Activated gamma-delta T cell (primary cell): ENCODE data around the gene ORC4.

Experiments
- DNase-seq: peaks from one replicate; lab custom pipeline; 2025; lab: John Stamatoyannopoulos, UW
- total RNA-seq, 2 donors: gene quantifications; one replicate each; lab custom pipeline; 2026; lab: John Stamatoyannopoulos, UW

The ORC4 gene
- total RNA-seq: 46.7 to 53.8 reads per million in 2 donors

DNA sequence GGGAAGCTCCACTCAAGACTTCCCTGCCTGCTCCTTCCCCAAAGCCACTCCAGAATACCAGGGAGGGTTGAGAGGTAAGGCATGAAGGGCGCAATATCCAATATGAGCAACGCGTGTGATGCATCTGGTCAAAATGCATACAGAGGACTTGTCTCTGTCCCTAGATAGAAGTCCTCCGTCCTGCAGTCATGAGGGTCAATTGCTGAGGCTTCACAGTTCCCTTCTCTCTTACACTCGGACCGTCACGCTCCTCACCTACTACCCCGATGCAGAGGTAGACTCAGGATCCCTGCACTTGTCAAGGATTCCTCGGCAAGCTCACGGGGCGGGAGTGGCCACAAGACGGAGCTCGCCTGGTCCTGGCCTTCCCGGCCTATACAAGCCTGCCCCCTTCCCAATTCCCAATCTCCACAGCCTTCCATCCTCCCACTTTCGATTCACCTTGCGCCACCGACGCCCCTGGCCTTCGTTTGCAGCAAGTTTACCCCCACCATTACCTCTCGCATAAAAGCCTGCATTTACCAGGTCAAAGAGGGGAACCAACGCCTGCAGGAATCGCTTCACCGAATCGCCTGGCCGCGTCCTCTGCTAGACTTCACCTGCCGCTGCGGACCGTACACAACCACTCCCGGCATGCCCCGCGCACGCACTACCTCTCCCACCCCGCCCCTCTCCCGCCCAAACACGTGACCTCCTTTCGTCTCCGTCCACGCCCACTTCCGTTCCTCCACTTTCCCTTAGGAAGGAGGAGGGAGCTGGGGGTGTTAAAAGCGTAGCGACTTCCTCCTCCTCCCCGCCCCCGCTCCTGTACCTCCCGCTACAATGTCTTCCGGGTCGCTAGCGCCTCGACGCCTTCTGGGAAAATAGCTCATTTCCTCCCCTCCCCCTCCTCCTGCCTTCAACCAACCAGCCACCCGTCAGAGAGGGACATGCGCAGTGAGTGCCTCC is at the start of gene ORC4:
ORC4 (minus strand) TSS at position 627 of the 948 bp plus-strand sequence. CDS start 44,779 bp downstream, outside the sequence.
- peak; percentile 77 for DNase-seq

DNA sequence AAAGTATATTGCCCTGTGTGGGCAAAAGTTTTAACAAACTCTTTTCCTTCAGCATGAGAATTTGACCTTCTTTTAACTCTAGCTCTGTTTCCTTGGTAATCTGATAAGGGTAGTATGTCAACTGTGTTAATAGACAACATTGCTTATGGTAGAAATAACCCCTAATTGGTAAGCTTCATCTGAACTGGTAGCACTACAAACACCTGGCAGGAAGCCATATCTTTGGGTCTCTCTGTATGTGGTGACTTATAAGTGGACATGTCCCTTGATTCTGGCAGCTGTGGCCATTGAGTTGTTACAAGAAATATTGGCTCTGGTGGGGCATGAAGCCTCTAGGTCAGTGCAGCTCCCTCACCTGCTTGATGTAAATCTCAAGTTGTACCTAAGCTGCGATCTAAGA is 47.3 kb upstream of the ORC4 start:
- DNase-seq: no peak

DNA sequence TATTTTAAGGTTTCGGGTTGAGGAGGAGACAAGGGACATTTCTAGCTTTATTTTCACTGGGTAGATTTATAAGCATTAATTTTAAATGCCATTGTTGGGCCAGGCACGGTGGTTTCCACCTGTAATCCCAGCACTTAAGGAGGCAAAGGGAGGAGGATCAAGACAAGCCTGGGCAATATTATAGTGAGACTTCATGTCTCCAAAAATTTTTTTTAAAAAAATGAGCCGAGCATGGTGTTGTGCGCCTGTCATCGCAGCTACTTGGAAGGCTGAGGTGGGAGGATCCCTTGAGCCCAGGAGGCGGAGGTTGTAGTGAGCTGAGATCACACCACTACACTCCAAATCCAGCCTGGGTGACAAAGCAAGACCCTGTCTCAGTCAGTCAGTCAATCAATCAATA is 45.4 kb upstream of the ORC4 start:
- DNase-seq: no peak

DNA sequence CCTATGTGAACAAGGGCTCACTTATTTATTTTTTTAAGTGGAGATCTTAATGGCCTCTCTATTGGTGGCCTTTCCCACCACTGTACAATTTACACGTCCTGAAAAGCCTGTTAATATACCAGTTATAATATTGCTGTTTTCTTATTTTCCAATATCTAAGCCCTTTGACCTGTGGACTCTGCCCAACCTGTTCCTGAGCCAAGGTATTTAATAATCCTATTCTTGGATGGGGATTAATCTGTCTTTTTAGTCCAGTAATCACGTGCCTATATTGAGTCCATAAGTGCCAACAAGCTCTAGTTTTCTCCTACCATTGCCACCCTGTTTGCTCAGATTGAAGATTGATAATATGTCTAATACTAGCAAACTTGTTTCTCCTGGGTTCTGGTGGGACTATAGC is 43.1 kb upstream of the ORC4 start:
- DNase-seq: no peak

DNA sequence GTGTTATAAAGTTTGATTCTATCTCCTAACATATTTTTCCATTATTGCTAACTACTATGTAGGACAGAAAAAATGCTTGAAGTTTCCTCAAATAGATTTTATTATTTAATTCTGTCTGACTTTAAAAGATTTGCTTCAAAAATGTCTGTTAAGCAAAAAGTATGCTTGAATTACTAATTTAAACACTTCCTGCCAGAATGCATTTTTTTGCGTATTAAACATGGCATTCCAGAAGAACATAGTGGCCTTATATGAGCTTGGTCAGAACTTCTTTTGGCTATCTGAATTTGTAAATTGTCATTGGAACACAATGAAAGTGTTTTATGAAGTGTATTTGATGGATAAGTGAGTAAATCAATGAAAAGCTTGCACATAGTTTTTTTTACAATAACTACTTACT is 38.1 kb upstream of the ORC4 start:
- no peak for DNase-seq

DNA sequence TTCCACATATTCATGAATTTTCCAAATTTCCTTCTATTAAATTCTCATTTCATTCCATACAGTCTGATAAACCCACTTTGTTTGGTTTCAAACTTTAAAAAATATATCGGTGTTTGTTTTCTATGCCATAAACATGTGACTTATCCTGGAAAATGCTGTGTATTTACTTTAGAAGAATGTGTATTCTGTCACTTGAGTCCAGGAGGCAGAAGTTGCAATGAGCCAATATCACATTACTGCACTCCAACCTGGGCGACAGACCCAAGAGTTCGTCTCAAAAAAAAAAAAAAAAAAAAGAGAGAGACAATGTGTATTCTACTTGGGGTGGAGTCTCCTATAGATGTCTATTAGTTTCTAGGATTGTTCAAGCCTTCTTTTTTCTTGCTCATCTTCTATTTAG is 32.1 kb upstream of the ORC4 start:
- DNase-seq: no peak

DNA sequence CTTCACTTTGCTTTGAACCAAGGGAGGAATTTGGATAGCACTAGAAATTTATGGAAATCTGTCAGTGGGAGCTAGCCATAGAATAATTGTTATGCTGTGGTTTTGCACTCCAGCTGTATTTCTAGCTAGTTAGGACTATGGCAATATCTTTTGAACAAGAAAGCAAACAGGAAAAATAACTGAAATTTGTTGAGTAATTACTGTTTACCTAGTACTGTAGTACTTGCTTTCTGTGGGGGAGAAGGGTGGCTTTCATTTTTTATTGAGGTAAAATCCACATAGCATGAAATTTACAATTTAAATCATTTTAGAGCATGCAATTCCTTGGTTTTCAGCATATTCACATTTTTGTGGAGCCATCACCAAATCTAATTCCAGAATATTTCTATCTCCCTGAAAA is 28.7 kb upstream of the ORC4 start:
- DNase-seq: no peak

DNA sequence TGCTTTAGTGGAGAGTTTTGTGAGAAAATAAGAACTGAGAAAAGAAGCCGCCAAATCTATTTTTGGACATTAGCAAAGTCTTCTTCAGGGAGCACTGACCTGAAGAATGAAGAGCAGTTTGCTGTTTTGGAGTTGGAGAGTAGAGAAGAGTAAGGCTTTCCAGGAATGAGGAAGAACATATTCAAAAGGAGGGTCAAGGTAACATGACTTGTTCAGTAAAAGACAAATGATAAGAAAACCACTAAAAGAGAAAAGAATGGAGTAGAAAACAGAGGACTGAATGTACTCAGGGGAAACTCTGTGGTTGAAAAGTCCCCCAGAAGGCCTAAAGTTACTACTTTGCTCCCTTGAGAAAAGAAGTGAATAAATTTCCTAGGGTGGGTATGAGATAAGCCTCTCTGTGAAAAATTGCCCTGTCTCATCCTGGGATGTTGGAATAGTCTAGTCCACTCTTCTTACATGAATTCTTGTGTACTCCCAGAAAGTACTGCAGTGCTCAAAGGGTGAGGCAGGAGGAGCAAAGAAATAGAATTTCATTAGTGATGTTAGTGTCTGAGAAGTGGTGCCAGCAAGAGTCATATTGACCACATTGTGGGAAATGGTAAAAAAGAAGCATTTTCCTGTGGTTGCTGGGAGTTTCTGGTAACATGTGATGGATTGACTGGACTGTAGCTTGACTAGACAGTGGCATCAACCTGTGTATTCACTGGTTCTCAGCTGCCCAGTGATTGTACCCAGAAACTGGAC is 28.1 kb upstream of the ORC4 start:
- no peak for DNase-seq

DNA sequence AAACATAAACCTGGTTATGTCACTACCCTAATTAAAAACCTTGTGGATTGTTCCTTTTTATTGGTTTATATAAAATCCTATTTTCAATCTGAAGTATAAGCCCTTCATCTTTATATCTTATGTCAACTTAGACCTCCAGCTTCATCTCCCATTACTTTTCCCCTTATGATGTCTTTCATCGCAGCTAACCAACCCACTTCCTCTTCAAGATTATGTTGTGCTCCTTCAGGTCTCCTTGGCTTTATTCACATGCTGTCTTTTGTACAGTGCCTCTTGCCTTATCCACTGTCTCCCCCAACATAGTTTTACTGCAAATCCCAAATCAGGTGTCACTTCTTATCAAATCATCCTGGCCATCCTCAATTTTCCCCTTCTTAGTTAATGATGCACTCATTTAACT is 26.3 kb upstream of the ORC4 start:
- no peak for DNase-seq

DNA sequence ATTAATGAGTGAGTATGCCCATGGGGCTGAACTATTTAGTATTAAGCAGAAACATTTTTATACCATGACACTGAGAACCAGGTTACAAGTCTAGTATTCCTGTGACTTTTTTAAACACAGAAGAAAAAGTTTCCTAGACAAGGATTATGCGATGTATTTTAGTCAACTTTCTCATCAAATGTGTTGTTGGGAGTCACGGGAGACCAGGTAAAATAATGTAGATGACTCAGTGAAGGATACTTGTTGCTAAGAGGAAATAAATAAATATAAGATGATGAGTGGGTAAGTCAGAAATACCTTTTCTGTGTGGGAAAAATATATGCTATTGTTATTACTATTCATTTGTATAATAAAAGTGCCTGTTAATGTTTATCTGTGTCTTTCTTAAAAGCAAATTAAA is 23.8 kb upstream of the ORC4 start:
- no peak for DNase-seq

DNA sequence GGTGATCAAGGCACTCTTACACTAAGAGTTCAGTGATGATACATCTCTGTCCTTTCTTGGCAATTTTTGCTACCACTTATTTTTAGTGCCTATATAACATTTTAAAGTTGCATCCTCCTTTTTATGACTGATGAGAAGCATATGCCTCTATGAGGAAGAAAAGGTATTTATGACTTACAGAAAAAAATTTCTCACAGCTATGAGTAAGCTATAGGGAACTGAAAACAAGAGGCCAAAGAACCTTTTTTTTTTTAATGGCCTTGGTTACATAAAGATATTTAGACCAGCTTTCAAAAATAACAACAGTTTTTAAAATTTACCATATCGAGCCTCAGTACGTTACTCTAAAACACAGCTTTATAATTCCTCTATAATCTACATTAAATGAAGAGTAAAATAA is 21.7 kb upstream of the ORC4 start:
- no peak for DNase-seq

DNA sequence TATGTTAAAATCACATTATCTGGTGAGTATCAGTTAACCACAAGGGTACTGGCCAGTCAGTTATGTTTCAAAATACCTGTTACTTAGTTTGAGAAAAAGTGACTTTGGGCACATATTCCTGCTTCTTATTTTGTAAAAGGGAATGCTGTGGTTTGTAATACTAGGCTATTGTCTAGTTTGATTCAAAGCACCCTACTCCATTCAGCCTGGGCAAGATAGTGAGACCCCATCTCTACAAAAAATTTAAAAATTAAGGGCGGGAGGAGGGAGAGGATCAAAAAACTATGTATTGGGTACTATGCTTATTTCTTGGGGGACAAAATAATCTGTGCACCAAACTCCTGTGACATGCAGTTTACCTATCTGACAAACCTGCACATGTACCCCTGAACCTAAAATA is 19.2 kb upstream of the ORC4 start:
- no peak for DNase-seq

DNA sequence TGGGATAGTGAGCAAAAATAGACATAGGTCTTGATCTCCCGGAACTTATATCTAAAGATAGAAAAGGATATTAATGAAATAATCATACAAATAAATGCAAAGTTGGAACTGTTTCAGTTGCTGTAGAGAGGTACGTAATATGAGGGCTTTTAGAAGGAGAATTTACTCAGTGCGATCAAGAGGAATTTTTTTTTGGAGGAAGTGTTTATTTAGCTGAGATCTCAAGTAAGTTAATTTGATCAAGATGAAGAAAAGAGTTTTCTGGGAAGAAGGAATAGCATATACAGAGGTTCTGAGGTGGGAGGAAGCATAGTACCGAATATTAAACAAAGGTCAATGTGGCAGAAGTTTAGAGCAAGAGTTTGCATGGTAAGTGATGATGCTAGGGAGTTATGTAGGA is 11.7 kb upstream of the ORC4 start:
- DNase-seq: no peak

DNA sequence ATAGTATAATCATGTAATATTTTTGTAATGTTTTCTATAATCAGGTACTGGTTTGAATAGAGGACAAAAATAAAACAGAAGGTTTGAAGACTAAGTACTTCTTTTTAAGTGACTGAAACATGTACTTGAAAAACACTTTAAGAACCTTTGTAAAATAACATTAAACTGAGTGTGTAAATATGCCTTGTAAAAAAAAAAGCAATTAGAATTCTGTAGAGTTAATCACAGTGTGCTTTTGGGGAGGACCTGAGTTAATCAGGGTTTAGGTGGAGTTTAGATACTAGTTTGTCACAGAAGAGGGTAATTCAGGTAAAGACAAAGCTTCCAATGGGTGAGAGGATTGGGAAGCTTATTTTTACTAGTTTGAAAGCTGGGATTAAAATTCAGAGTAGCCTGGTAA is 10.6 kb upstream of the ORC4 start:
- DNase-seq: no peak

DNA sequence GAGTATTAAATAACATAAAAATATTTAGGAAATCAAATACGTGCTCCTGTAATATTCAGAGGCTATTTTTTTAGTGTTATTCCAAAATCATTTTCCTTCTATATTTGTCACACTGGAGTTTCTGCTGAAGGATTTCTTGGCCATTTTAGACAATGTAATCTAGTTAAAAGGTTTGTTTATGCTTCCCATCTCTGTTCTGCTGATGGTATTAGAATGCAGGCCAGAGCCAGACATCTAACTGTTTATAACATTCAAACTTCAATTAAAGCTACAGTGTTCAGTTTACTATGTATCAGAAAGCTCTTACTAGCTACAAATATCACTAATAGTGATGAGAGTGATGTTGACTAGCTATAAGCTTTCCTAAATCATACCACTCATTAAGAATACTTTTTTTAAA is 8.2 kb upstream of the ORC4 start:
- no peak for DNase-seq

DNA sequence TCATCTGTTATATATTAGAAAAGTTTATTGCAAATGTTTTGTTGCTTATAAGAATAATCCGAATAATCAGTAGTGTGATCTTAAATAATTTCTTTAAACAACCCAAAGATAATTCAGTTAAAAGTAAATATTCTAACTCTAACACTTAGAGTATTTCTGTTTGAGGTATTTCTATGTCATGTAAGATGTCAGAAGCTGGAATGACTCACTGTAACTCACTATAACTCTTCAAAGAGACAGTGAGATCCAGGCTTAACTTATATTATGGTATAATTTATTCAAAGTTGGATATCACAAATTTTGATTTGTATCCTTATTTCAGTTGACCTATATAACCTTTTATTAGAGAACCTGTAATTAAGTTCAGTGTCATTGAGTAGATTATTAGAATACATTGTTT is 7.3 kb upstream of the ORC4 start:
- no peak for DNase-seq

DNA sequence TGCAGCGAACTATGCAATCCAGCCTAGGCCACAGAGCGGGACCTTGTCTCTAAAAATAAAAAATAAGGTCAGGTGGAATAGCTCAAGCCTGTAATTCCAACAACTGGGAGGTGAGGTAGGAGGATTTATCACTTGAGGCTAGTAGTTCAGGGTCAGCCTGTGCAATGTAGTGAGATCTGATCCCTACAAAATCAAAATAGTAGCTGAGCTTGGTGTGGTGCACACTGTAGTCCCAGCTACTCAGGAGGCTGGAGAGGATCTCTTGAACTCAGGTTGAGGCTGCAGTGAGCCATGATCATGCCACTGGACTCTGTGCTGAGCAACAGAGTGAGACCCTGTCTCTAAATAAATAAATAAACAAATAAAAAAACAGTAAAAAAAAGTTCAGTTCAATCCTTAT is 6.0 kb upstream of the ORC4 start:
- no peak for DNase-seq

DNA sequence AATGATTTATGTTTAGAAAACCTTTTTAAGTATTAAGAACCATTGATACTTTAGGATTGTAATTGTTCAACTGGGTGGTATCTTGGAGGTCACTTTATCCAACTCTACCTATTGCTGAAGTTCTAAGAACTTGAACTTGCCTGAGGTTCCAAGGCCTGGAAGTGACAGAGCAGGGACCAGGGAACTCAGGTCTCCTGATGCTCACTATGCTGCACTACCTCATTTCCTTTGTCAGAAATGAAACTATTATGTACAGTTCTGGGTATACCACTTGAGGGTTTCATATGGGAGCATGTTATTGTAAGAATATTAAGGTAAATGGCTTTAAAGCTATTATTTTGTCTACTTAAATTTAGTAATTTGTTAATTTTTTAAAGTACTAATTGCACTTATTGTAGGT is 3.3 kb upstream of the ORC4 start:
- DNase-seq: no peak

DNA sequence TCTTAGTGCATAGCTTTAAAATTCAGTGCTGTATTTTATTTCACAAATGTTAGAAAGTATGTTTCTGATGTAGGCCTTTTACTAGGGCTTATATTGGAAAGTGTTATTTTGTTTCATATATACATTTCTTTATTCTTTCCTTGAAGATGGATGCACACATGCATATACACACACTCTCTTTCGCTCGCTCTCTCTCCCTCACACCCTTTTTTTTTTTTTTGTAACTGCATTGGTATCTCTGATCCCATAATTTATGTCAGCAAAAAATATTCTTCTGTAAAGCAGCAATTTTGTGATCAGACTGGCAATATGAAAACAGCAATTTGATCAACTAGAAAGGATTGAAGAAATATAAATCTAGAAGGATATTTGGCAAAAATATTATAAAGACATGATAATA is 2.3 kb upstream of the ORC4 start:
- no peak for DNase-seq

DNA sequence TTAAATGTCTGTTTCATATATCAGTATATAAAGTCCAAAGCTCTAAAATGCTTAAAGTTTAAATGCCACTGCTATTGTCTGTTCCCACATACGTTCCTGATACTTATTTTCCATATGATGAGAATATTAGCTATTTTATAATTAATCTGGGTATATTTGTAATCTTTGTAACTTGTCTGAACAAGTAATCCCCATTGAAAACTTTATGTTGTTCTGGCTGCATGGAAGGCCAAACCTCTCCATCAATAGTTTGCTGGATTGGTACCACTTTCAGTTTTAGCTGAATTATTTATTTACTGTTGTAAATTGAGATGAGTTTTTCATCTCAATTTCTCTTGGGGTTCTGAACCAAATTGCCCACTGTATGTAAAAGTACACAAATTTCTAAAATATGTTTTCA is 1.8 kb upstream of the ORC4 start:
- no peak for DNase-seq

DNA sequence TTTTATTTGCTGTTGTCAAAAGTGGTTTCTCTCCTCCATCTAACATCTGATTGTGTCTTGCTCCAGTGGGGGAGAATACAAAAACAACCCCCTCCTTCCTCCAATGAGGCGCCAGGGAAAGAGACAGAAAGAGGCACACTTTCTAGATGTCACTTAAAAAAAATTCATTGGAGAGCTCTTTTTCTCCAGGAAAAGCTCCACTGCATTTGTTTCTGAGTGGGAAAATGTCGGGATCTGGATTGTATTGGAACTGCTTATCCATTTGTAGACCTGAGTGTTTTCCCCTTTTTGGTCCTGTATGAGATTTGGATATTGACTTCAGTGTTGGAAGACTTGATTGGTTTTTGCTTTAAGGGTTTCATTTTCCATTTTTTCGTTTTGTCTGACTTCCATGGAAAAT is 1.3 kb upstream of the ORC4 start:
- DNase-seq: no peak

DNA sequence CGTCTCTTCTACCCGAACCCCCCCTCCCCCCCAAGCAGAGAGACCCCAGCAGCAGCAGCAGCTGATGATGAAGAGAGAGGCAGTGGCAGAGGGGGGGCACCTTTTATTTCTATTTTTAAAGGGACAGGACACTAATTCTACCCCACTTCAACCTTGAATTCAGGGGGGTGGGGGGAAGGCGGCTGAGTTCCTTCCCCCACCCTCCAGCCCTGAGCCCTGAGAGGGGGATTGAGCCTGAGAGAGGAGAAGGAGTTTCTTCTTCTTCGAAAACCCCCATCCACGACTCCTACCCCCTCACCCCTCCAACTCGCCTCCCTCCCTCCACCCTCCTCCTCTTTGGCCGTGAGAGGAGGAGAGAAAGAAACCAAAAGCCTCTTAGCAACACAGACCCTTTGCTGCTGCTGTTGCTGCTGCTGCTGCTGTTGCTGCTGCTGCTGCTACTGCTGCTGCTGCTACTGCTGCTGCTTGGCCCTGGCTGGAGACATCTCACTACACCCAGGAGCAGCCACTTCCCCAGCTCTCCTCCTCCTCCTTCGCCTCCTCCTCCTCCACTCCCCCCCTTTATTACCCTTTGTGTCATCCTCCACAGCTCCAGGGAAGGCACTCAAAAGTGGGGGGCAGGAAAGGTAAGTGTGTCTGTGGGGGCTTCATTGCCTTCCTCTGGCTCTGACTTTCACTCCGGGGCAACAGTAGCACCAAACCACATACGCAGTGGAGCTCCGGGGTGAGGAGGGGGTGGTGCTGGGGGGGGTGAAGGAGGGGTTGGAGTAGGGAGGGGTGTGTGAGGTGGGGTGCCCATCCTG is 723 bp upstream of the ORC4 start, which contains the start of gene MBD5:
MBD5 (plus strand) TSS at position 33 of the 803 bp plus-strand sequence.
- DNase-seq: no peak
